CD14-positive monocyte (primary cell): ENCODE data around the gene SLC22A1. TPM values are rescaled to one million over a fixed set of nuclear protein-coding genes. Genes with fewer than 3 reads are reported as not detected.

Source experiments
- DNase-seq, 3 donors: peaks; one replicate each; pipeline ENCODE4 v3.0.0-alpha.2; 2011 to 2022
- H2AFZ ChIP-seq: 2 replicates; pipeline ENCODE4 v1.6.0; 2012; ENCODE audit warnings: mild to moderate bottlenecking, low read depth, low read length, inconsistent platforms; ENCODE audit not compliant: insufficient read depth, poor library complexity, severe bottlenecking
- H3K27ac ChIP-seq, 2 donors: 1 replicate in 1 of 2; 2 replicates in 1 of 2; pipeline ENCODE4 v1.5.1; 2012 to 2013; ENCODE audit warnings: low read length in 2 of 2, control low read depth in 1 of 2, inconsistent platforms in 1 of 2, low read depth in 1 of 2, mild to moderate bottlenecking in 1 of 2
- H3K27me3 ChIP-seq, 2 donors: one replicate each; pipeline versions ENCODE4 v1.6.0 to v1.6.1; 2011 to 2013; ENCODE audit warnings: low read length in 2 of 2; ENCODE audit not compliant: control insufficient read depth in 2 of 2, insufficient read depth in 2 of 2
- H3K36me3 ChIP-seq, 2 donors: replicated peaks in 1 of 2; 1 replicate in 1 of 2; 2 replicates in 1 of 2; pipeline versions ENCODE4 v1.5.1 to v1.6.1; 2012 to 2013; ENCODE audit warnings: low read length in 2 of 2, control low read depth in 1 of 2, inconsistent platforms in 1 of 2, mild to moderate bottlenecking in 1 of 2; ENCODE audit not compliant: insufficient read depth in 2 of 2, control insufficient read depth in 1 of 2
- H3K4me1 ChIP-seq, 2 donors: 1 replicate in 1 of 2; 2 replicates in 1 of 2; pipeline versions ENCODE4 v1.5.1 to v1.6.1; 2012 to 2013; ENCODE audit warnings: low read length in 2 of 2, control low read depth in 1 of 2, inconsistent platforms in 1 of 2, mild to moderate bottlenecking in 1 of 2, moderate library complexity in 1 of 2; ENCODE audit not compliant: insufficient read depth in 2 of 2, control insufficient read depth in 1 of 2
- H3K4me2 ChIP-seq: replicated peaks from 2 replicates; pipeline ENCODE3; 2012; ENCODE audit warnings: low read length, moderate library complexity, mild to moderate bottlenecking; ENCODE audit not compliant: poor library complexity, severe bottlenecking; ENCODE audit errors: extremely low read depth
- H3K4me3 ChIP-seq, 3 experiments: fragments of 200-600 bp in 1 of 3; sonication (generic) in 1 of 3; replicated peaks in 1 of 3; 1 replicate in 2 of 3; 2 replicates in 1 of 3; pipeline ENCODE4 v1.5.1; 2011 to 2013; ENCODE audit warnings: low read length in 3 of 3, mild to moderate bottlenecking in 3 of 3, control low read depth in 2 of 3, low read depth in 2 of 3, inconsistent platforms in 1 of 3, moderate library complexity in 1 of 3
- H3K79me2 ChIP-seq: 2 replicates; pipeline ENCODE4 v1.6.0; 2012; ENCODE audit warnings: mild to moderate bottlenecking, control low read depth, inconsistent platforms, low read length, moderate library complexity; ENCODE audit not compliant: insufficient read depth
- H3K9ac ChIP-seq: 2 replicates; pipeline ENCODE4 v1.6.0; 2017; ENCODE audit warnings: low read length, mild to moderate bottlenecking; ENCODE audit not compliant: insufficient read depth, poor library complexity, severe bottlenecking
- H3K9me3 ChIP-seq, 2 donors: replicated peaks in 1 of 2; 1 replicate in 1 of 2; 2 replicates in 1 of 2; pipeline versions ENCODE4 v1.5.1 to v1.6.1; 2012 to 2013; ENCODE audit warnings: low read length in 2 of 2, control low read depth in 1 of 2; ENCODE audit not compliant: control insufficient read depth in 1 of 2, insufficient read depth in 1 of 2
- H4K20me1 ChIP-seq: 2 replicates; pipeline ENCODE4 v1.6.0; 2012; ENCODE audit warnings: mild to moderate bottlenecking, low read length, control low read depth, moderate library complexity; ENCODE audit not compliant: insufficient read depth
- H3K27ac Mint-ChIP-seq, 7 donors: one replicate each; pipeline ENCODE4 v1.8.0; 2020; ENCODE audit warnings: mild to moderate bottlenecking in 7 of 7, mixed read lengths in 7 of 7, moderate library complexity in 6 of 7, inconsistent platforms in 2 of 7
- H3K27me3 Mint-ChIP-seq, 3 donors: one replicate each; pipeline ENCODE4 v1.8.0; 2021 to 2022; ENCODE audit warnings: low read depth in 3 of 3, mild to moderate bottlenecking in 3 of 3, mixed read lengths in 3 of 3, moderate library complexity in 3 of 3, inconsistent platforms in 1 of 3
- H3K36me3 Mint-ChIP-seq, 2 donors: one replicate each; pipeline ENCODE4 v1.8.0; 2020; ENCODE audit warnings: mixed read lengths in 2 of 2, inconsistent platforms in 1 of 2, mild to moderate bottlenecking in 1 of 2
- H3K4me1 Mint-ChIP-seq: one replicate; pipeline ENCODE4 v1.8.0; 2020; ENCODE audit warnings: mild to moderate bottlenecking, mixed read lengths
- H3K4me3 Mint-ChIP-seq, 2 donors: one replicate each; pipeline ENCODE4 v1.8.0; 2020; ENCODE audit warnings: mild to moderate bottlenecking in 2 of 2, mixed read lengths in 2 of 2, moderate library complexity in 1 of 2
- H3K9me3 Mint-ChIP-seq, 7 donors: one replicate each; pipeline ENCODE4 v1.8.0; 2020 to 2022; ENCODE audit warnings: mixed read lengths in 7 of 7, mild to moderate bottlenecking in 6 of 7, moderate library complexity in 6 of 7, inconsistent platforms in 2 of 7
- WGBS: methylation state at CpG from one replicate; pipeline ENCODE4 v1.1.5; 2013; ENCODE audit warnings: missing lambda C conversion rate; ENCODE audit not compliant: insufficient coverage; 5-methylcytosine and 5-hydroxymethylcytosine counted together
- intact Hi-C, 2 donors: fragments of 100-400 bp; cut with micrococcal nuclease; formaldehyde crosslinking; loops; one replicate each; pipeline versions ENCODE4 v1.15.0 to v1.15.1; 2023
- polyA plus RNA-seq, 3 donors: library from polyadenylated mRNA; depleted of rRNA in 1 of 3; unstranded in 2 of 3; stranded (reverse) in 1 of 3; fragments of 300-500 nt in 2 of 3; fragments of >200 nt in 1 of 3; fragmentation: Illumina TruSeq in 2 of 3; gene quantifications; 1 replicate in 2 of 3; 2 replicates in 1 of 3; pipeline ENCODE4 v1.2.3, GENCODE V29; 2012 to 2021
- TF ChIP-seq, protein P1 (sequence below): fragments of 200-600 bp; IDR thresholded peaks from one replicate; pipeline ENCODE4 v1.8.0; 2022; ENCODE audit warnings: antibody characterized with exemption, mild to moderate bottlenecking

Gene SLC22A1
- polyA plus RNA-seq, 3 donors = 0.36 to 0.48 TPM; not detected in 1

DNA sequence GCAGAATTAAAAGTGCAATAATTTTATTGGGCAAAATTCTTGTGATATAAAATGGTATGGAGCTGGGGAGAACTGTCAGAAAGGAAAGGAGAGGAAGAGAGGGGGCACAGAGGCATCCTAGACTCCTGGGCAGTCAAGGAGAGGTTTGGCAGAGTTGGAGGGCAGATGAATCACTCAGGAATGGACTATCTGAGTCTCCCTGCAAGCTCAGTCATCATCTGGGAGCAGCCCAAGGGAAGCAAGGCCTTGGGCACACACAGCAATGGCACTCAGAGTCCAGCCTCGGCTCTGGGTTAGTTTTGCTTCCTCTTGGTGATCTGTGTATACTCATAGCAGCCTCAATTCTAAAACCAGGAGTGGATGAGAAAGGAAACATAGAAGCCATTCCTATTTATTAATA is 67.2 kb downstream of the SLC22A1 start:
- TF ChIP-seq, protein P1, sequence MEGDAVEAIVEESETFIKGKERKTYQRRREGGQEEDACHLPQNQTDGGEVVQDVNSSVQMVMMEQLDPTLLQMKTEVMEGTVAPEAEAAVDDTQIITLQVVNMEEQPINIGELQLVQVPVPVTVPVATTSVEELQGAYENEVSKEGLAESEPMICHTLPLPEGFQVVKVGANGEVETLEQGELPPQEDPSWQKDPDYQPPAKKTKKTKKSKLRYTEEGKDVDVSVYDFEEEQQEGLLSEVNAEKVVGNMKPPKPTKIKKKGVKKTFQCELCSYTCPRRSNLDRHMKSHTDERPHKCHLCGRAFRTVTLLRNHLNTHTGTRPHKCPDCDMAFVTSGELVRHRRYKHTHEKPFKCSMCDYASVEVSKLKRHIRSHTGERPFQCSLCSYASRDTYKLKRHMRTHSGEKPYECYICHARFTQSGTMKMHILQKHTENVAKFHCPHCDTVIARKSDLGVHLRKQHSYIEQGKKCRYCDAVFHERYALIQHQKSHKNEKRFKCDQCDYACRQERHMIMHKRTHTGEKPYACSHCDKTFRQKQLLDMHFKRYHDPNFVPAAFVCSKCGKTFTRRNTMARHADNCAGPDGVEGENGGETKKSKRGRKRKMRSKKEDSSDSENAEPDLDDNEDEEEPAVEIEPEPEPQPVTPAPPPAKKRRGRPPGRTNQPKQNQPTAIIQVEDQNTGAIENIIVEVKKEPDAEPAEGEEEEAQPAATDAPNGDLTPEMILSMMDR = no peak
- H3K27me3 ChIP-seq = no peaks in the 10 kb centered on the region

DNA sequence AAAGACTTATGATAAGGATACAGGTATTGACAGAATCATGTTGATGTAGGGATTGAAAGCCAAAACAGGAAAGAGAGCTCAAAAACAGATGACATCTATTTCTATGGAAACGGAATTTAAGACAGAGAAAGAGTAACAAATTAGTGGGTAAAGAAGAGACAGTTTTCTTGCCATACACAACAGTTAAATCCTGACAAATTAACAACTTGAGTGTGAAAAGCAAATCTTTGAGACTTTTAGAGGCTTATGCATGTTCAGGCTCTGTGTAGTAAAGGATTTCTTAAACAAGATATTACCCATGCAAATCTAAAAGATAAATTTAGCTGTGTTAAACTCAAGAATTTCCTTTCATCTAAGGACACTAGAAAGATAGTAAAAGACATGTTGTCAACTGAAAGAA is 68.5 kb downstream of the SLC22A1 start:
- Mint-ChIP-seq H3K36me3 (no peaks in the 10 kb centered on the region), H3K4me1 (no peaks in the 10 kb centered on the region), H3K4me3 (no peak overlapping the region), H3K27ac (no peak overlapping the region), H3K27me3 (peaks cover 0 to 3% (median 0%) of the 10 kb centered on the region in 3 donors), H3K9me3 (peaks cover 11 to 28% (median 20%) of the 10 kb centered on the region in 7 donors)
- no peaks in the 10 kb centered on the region for H3K4me1 ChIP-seq
- no peak overlapping the region for H3K4me3 ChIP-seq
- no peak overlapping the region for H2AFZ ChIP-seq
- DNase-seq = no peak
- no peak overlapping the region for H3K4me2 ChIP-seq
- TF ChIP-seq, protein P1 = no peak
- no peaks in the 10 kb centered on the region for H3K36me3 ChIP-seq
- no CpG with 5 or more reads among the region's 1 CpG for WGBS
- H3K79me2 ChIP-seq = no peaks in the 10 kb centered on the region
- no peak overlapping the region for H3K27ac ChIP-seq
- H3K9ac ChIP-seq = no peak overlapping the region
- intact Hi-C loops = no loop called here
- H3K27me3 ChIP-seq = no peaks in the 10 kb centered on the region
- H4K20me1 ChIP-seq = no peaks in the 10 kb centered on the region
- peaks cover 13% of the 10 kb centered on the region in 2 donors for H3K9me3 ChIP-seq

More for the DNA sequence above, 67.2 kb downstream of the SLC22A1 start:
- Histone ChIP-seq H3K27ac (no peak overlapping the region), H2AFZ (no peak overlapping the region), H3K79me2 (no peaks in the 10 kb centered on the region), H3K4me1 (no peaks in the 10 kb centered on the region), H3K9me3 (peaks cover 13% of the 10 kb centered on the region in 2 donors), H3K4me2 (no peak overlapping the region), H3K9ac (no peak overlapping the region), H4K20me1 (no peaks in the 10 kb centered on the region), H3K36me3 (no peaks in the 10 kb centered on the region), H3K4me3 (no peak overlapping the region)
- Mint-ChIP-seq H3K4me3 (no peak overlapping the region), H3K27me3 (peaks cover 0 to 3% (median 0%) of the 10 kb centered on the region in 3 donors), H3K9me3 (peaks cover 7 to 27% (median 13%) of the 10 kb centered on the region in 7 donors), H3K27ac (no peak overlapping the region), H3K36me3 (no peaks in the 10 kb centered on the region), H3K4me1 (no peaks in the 10 kb centered on the region)
- intact Hi-C loops = no loop called here
- no CpG with 5 or more reads among the region's 1 CpG for WGBS
- DNase-seq = no peak
